Sigmoid colon (tissue), 7 donors: ENCODE data around the gene TCAF1. TPM values are rescaled to one million over a fixed set of nuclear protein-coding genes. Genes with fewer than 3 reads are reported as not detected.
"Not testable (repeated sequence)": the region's sequence is repeated elsewhere in the genome, so short reads cannot be mapped to it uniquely, and the experiment has no call there.

ENCODE experiments used
- DNase-seq: peaks from one replicate; pipeline ENCODE4 v3.0.0-alpha.2; 2019
- H3K27ac ChIP-seq, 4 donors: fragments of 200-600 bp; sonication (generic); one replicate each; pipeline ENCODE4 v1.5.1; 2016 to 2019; ENCODE audit warnings: mild to moderate bottlenecking in 1 of 4
- H3K27me3 ChIP-seq, 3 donors: fragments of 200-600 bp; sonication (generic); one replicate each; pipeline ENCODE4 v1.5.1; 2019; ENCODE audit warnings: mild to moderate bottlenecking in 1 of 3
- H3K36me3 ChIP-seq, 4 donors: fragments of 200-600 bp; sonication (generic); one replicate each; pipeline ENCODE4 v1.5.1; 2016 to 2019
- H3K4me1 ChIP-seq, 4 donors: fragments of 200-600 bp; sonication (generic); one replicate each; pipeline ENCODE4 v1.5.1; 2017 to 2019
- H3K4me3 ChIP-seq, 4 donors: fragments of 200-600 bp; sonication (generic); one replicate each; pipeline ENCODE4 v1.5.1; 2017 to 2019; ENCODE audit warnings: mild to moderate bottlenecking in 2 of 4, moderate library complexity in 1 of 4
- H3K9me3 ChIP-seq, 4 donors: fragments of 200-600 bp in 3 of 4; sonication (generic) in 3 of 4; one replicate each; pipeline versions ENCODE4 v1.5.1 to v1.6.1; 2013 to 2019
- CTCF ChIP-seq, 4 experiments: fragments of 450-650 bp in 3 of 4; fragments of 200-600 bp in 1 of 4; IDR thresholded peaks; one replicate each; pipeline ENCODE4 v1.5.1; 2016 to 2019; ENCODE audit warnings: antibody characterized with exemption in 4 of 4, mild to moderate bottlenecking in 3 of 4, moderate library complexity in 2 of 4
- POLR2AphosphoS5 ChIP-seq, 4 donors: sonication (generic); formaldehyde crosslinking; IDR thresholded peaks; one replicate each; pipeline ENCODE4 v1.6.1; 2017; ENCODE audit warnings: antibody characterized with exemption in 4 of 4
- WGBS, 2 donors: extraction: QIAGEN DNeasy Blood & Tissue Kit; methylation state at CpG; one replicate each; pipeline ENCODE4 v1.1.7; 2013; 5-methylcytosine and 5-hydroxymethylcytosine counted together
- intact Hi-C: fragments of 100-400 bp; cut with DNase I; formaldehyde crosslinking; loops from one replicate; pipeline ENCODE4 v1.15.1; 2023
- polyA plus RNA-seq, 3 donors: library from polyadenylated mRNA; stranded (reverse); fragments of 200-250 nt; gene quantifications; one replicate each; pipeline ENCODE4 v1.2.3, GENCODE V29; 2013
- total RNA-seq, 4 donors: library from RNA; depleted of rRNA; stranded (reverse); fragments of >200 nt; gene quantifications; one replicate each; pipeline ENCODE4 v1.1.0, GENCODE V29; 2016
- donor health status: healthy with polysubstance abuse.
- donor health status: Bipolar disorder and iron deficiency.
- donor health status: healthy.

Gene TCAF1
- total and polyA plus RNA-seq, 7 donors: 12.3 to 56.8 (median 40.8) TPM

- intact Hi-C loops, H3K4me1 ChIP-seq, H3K9me3 ChIP-seq, H3K27me3 ChIP-seq, H3K36me3 ChIP-seq: not testable (repeated sequence)
- DNase-seq: peak; percentile 93
- 0 to 1% methylated on average over 15 of the region's 24 CpGs for WGBS, 2 donors
- peak overlapping the region in 2 of 4 donors; percentile 53 to 56 for H3K27ac ChIP-seq
- peak overlapping the region in 3 of 4 donors; percentile 27 to 36 (median 32) for H3K4me3 ChIP-seq
- TF ChIP-seq CTCF (IDR thresholded peaks at IDR 0.05): peak in 1 of 4 experiments; percentile 63
These were observed 64.8 kb downstream of the TCAF1 start for GRCh38 chr7:143837223-143837622.

- DNase-seq: peak; percentile 96
- intact Hi-C loops, H3K36me3 ChIP-seq, H3K4me1 ChIP-seq, H3K27me3 ChIP-seq, H3K9me3 ChIP-seq: not testable (repeated sequence)
- TF ChIP-seq POLR2AphosphoS5 (IDR thresholded peaks at IDR 0.05): peak in 3 of 4 donors; percentile 39 to 53 (median 42)
- Histone ChIP-seq H3K4me3 (peak overlapping the region; percentile 35 to 49 (median 40)), H3K27ac (peak overlapping the region; percentile 43 to 72 (median 68))
- WGBS, 2 donors: 0 to 1% methylated on average over 18 of the region's 38 CpGs
These were observed 65.4 kb downstream of the TCAF1 start for GRCh38 chr7:143836622-143837021.

- DNase-seq, H3K27me3 ChIP-seq, H3K4me1 ChIP-seq, H3K36me3 ChIP-seq, intact Hi-C loops, H3K9me3 ChIP-seq: not testable (repeated sequence)
- Histone ChIP-seq H3K4me3 (peak overlapping the region in 3 of 4 donors; percentile 35 to 49 (median 43)), H3K27ac (peak overlapping the region in 1 of 4 donors; percentile 72)
- no CpG with 5 or more reads among the region's 17 CpGs for WGBS, 2 donors
These were observed 65.9 kb downstream of the TCAF1 start for GRCh38 chr7:143836088-143836487.

- H3K27me3 ChIP-seq, H3K4me1 ChIP-seq, H3K4me3 ChIP-seq, DNase-seq, H3K27ac ChIP-seq, intact Hi-C loops, H3K9me3 ChIP-seq, H3K36me3 ChIP-seq: not testable (repeated sequence)
- no CpG with 5 or more reads among the region's 5 CpGs for WGBS, 2 donors
These were observed 75.4 kb downstream of the TCAF1 start for GRCh38 chr7:143826578-143826977.

GRCh38 chr7:143824295-143825135 lies 77.5 kb downstream of the TCAF1 start:
- intact Hi-C loops, H3K4me1 ChIP-seq, H3K27me3 ChIP-seq, H3K36me3 ChIP-seq, DNase-seq, H3K27ac ChIP-seq, H3K4me3 ChIP-seq, H3K9me3 ChIP-seq: not testable (repeated sequence)
- WGBS, 2 donors: no CpG with 5 or more reads among the region's 7 CpGs

GRCh38 chr7:143823634-143824294 lies 78.2 kb downstream of the TCAF1 start:
- H3K27me3 ChIP-seq, H3K9me3 ChIP-seq, H3K36me3 ChIP-seq, H3K4me3 ChIP-seq, H3K4me1 ChIP-seq, H3K27ac ChIP-seq, DNase-seq, intact Hi-C loops: not testable (repeated sequence)
- WGBS, 2 donors: no CpG with 5 or more reads among the region's 3 CpGs

GRCh38 chr7:143821392-143822277 lies 80.3 kb downstream of the TCAF1 start:
- DNase-seq, H3K27me3 ChIP-seq, H3K4me3 ChIP-seq, H3K27ac ChIP-seq, H3K9me3 ChIP-seq, H3K4me1 ChIP-seq, intact Hi-C loops, H3K36me3 ChIP-seq: not testable (repeated sequence)
- 9 to 29% methylated on average over 1 of the region's 12 CpGs for WGBS, 2 donors

GRCh38 chr7:143817873-143818272 lies 84.1 kb downstream of the TCAF1 start:
- H3K4me1 ChIP-seq, intact Hi-C loops, H3K27ac ChIP-seq, H3K9me3 ChIP-seq, H3K36me3 ChIP-seq, DNase-seq, H3K4me3 ChIP-seq, H3K27me3 ChIP-seq: not testable (repeated sequence)
- WGBS, 2 donors: no CpG with 5 or more reads among the region's 7 CpGs

- H3K4me3 ChIP-seq, intact Hi-C loops, H3K27ac ChIP-seq, H3K36me3 ChIP-seq, H3K27me3 ChIP-seq, DNase-seq, H3K4me1 ChIP-seq, H3K9me3 ChIP-seq: not testable (repeated sequence)
- 13 to 86% methylated on average over 1 to 2 of the region's 8 CpGs for WGBS, 2 donors
These were observed 85.4 kb downstream of the TCAF1 start for GRCh38 chr7:143816471-143817133.

- DNase-seq, H3K9me3 ChIP-seq, H3K4me1 ChIP-seq, intact Hi-C loops, H3K27ac ChIP-seq, H3K4me3 ChIP-seq, H3K27me3 ChIP-seq, H3K36me3 ChIP-seq: not testable (repeated sequence)
- no CpG with 5 or more reads among the region's 6 CpGs for WGBS, 2 donors
These were observed 91.3 kb downstream of the TCAF1 start for GRCh38 chr7:143810639-143811038.

- intact Hi-C loops, H3K27me3 ChIP-seq, H3K27ac ChIP-seq, H3K9me3 ChIP-seq, H3K4me1 ChIP-seq, DNase-seq, H3K4me3 ChIP-seq, H3K36me3 ChIP-seq: not testable (repeated sequence)
- WGBS, 2 donors: no CpG with 5 or more reads among the region's 5 CpGs
These were observed 95.3 kb downstream of the TCAF1 start for GRCh38 chr7:143806664-143807071.
